ENCODE data around the gene SVEP1.
"Not testable (repeated sequence)": the region's sequence is repeated elsewhere in the genome, so short reads cannot be mapped to it uniquely, and the experiment has no call there.

DNA sequence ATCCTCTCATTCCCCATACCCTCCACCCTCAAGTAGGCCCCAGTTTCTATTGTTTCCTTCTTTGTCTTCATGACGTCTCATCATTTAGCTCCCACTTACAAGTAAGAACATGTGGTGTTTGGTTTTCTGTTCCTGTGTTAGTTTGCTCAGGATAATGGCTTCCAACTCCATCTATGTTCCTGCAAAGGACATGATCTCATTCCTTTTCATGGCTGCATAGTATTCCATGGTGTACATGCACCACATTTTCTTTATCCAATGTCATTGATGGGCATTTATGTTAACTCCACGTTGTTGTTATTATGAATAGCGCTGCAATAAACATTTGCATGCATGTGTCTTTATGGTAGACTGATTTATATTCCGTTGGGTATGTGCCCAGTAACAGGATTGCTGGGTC, 45.4 kb downstream of the SVEP1 start:
- TF ChIP-seq, protein P1, sequence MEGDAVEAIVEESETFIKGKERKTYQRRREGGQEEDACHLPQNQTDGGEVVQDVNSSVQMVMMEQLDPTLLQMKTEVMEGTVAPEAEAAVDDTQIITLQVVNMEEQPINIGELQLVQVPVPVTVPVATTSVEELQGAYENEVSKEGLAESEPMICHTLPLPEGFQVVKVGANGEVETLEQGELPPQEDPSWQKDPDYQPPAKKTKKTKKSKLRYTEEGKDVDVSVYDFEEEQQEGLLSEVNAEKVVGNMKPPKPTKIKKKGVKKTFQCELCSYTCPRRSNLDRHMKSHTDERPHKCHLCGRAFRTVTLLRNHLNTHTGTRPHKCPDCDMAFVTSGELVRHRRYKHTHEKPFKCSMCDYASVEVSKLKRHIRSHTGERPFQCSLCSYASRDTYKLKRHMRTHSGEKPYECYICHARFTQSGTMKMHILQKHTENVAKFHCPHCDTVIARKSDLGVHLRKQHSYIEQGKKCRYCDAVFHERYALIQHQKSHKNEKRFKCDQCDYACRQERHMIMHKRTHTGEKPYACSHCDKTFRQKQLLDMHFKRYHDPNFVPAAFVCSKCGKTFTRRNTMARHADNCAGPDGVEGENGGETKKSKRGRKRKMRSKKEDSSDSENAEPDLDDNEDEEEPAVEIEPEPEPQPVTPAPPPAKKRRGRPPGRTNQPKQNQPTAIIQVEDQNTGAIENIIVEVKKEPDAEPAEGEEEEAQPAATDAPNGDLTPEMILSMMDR (conservative IDR thresholded peaks at IDR 0.05; ENCODE audit: low read depth, low read length), result not testable (repeated sequence)
- not testable (repeated sequence) for TF ChIP-seq EZH2 (IDR thresholded peaks at IDR 0.05; ENCODE audit: borderline replicate concordance, low read depth, low read length, poor library complexity, severe bottlenecking)

Measured in A673 (cell line).